ENCODE results near the gene HIPK2. TPM values are rescaled to one million over a fixed set of nuclear protein-coding genes. Genes with fewer than 3 reads are reported as not detected.

The HIPK2 gene
- total and polyA plus RNA-seq, 2 donors (not counting 3 experiments of a cell fraction or from before 2014, with no cell fraction given): 9.0 to 43.8 TPM

DNA sequence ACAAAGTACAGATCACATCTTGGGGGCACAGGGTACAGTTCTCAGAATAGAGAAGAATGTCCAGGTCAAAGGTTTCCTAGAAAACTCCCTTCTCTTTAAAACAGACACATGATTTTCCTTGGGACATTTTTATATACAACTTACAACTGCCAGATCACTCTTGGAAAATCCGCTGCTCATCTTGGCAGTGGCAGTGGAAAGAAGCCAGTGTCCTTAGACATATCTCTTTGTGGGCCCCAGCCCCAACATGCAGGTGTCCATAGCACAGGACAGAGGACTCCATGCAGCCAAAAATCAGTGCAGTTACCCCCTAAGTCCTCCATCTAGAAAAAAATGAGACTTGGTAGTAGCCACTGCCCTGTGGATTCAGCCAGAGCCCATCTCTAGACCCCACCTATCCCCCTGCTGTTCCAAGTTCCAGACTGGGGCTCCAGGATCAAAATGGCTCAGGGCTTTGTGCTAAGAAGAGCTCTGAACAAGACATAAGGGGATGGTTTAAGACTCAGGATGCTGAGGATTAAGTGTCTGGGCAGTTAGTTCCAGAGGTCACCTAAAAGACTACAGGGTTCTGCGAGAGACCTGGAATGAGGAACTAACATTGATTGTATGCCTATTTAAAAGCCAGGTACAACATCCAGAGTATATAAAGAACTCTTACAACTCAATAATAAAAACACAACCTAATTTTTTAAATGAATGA, 34.4 kb downstream of the HIPK2 start:
- ChIA-PET POLR2A (no interaction called here), CTCF (no interaction called here)
- Histone ChIP-seq H3K9me1 (replicated peaks; ENCODE audit: control insufficient read depth, extremely low read depth, insufficient read depth, low read length) (no peaks in the 10 kb centered on the region), H3K9ac (replicated peaks; ENCODE audit: extremely low read depth, insufficient read depth, low read length) (no peak overlapping the region), H3K4me3 (replicated peaks in 1 of 3; ENCODE audit: insufficient read depth in 1 of 3, low read depth in 1 of 3, low read length in 3 of 3) (no peak overlapping the region), H4K20me1 (replicated peaks; ENCODE audit: control insufficient read depth, extremely low read depth, insufficient read depth, low read length) (no peaks in the 10 kb centered on the region), H3K27ac (ENCODE audit: insufficient read depth, low read depth, low read length) (no peak overlapping the region), H3K9me3 (replicated peaks; ENCODE audit: control insufficient read depth, insufficient read depth, low read length) (no peaks in the 10 kb centered on the region), H3K79me2 (ENCODE audit: control insufficient read depth, insufficient read depth, low read length) (peaks cover 94% of the 10 kb centered on the region), H3K27me3 (ENCODE audit: control insufficient read depth in 2 of 2, insufficient read depth in 2 of 2, low read length in 2 of 2) (no peaks in the 10 kb centered on the region), H3K4me2 (ENCODE audit: insufficient read depth, low read length) (no peak overlapping the region), H2AFZ (ENCODE audit: low read depth, low read length) (no peak overlapping the region), H3K36me3 (ENCODE audit: control insufficient read depth in 2 of 2, extremely low read depth in 1 of 2, insufficient read depth in 2 of 2, low read length in 2 of 2) (peaks cover 0 to 2% of the 10 kb centered on the region in 2 experiments), H3K4me1 (ENCODE audit: control insufficient read depth, extremely low read depth, insufficient read depth, low read length) (peaks cover 7% of the 10 kb centered on the region)
- DNase-seq (ENCODE audit: low read depth, low spot score) (no peak), FAIRE-seq (no peak)
- intact Hi-C loops (cut with micrococcal nuclease) (loop anchor here (2.0 kb wide), 1 partner anchor 15 kb away; no protein-coding TSS in a partner anchor), dilution Hi-C loops (cut with MboI; ENCODE audit: extremely low pct_ligation_motif_present, low sequenced_read_pairs) (no loop called here)
- no TSS peak for BruUV-seq (replicated peaks)
- no peak for TF ChIP-seq MAX (IDR thresholded peaks at IDR 0.05; ENCODE audit: insufficient read depth, insufficient read length)
- no peak for TF ChIP-seq JUN (IDR thresholded peaks at IDR 0.05; ENCODE audit: borderline replicate concordance, insufficient read depth, insufficient read length, low read depth)
- no peak for TF ChIP-seq FOS (IDR thresholded peaks at IDR 0.05; ENCODE audit: borderline replicate concordance, insufficient read depth, low read length)
- no peak for TF ChIP-seq POLR2AphosphoS5 (IDR thresholded peaks at IDR 0.05; ENCODE audit: insufficient read depth, low read depth, low read length)
- TF ChIP-seq MYC (IDR thresholded peaks at IDR 0.05; ENCODE audit: low read depth, low read length): no peak
- no peak for TF ChIP-seq EZH2 (IDR thresholded peaks at IDR 0.05; ENCODE audit: borderline replicate concordance, low read depth, low read length, severe bottlenecking)
- TF ChIP-seq, protein P1, sequence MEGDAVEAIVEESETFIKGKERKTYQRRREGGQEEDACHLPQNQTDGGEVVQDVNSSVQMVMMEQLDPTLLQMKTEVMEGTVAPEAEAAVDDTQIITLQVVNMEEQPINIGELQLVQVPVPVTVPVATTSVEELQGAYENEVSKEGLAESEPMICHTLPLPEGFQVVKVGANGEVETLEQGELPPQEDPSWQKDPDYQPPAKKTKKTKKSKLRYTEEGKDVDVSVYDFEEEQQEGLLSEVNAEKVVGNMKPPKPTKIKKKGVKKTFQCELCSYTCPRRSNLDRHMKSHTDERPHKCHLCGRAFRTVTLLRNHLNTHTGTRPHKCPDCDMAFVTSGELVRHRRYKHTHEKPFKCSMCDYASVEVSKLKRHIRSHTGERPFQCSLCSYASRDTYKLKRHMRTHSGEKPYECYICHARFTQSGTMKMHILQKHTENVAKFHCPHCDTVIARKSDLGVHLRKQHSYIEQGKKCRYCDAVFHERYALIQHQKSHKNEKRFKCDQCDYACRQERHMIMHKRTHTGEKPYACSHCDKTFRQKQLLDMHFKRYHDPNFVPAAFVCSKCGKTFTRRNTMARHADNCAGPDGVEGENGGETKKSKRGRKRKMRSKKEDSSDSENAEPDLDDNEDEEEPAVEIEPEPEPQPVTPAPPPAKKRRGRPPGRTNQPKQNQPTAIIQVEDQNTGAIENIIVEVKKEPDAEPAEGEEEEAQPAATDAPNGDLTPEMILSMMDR (IDR thresholded peaks at IDR 0.05; ENCODE audit: extremely low read depth in 1 of 2, insufficient read depth in 1 of 2, low read depth in 1 of 2, low read length in 2 of 2): no peak

Measured in endothelial cell of umbilical vein (primary cell).